Gastroesophageal sphincter (tissue), 3 donors: ENCODE data around the gene SND1.

ENCODE experiments used
- POLR2A ChIP-seq, 2 donors: fragments of 450-650 bp; IDR thresholded peaks; one replicate each; pipeline ENCODE4 v1.6.1; 2017; ENCODE audit warnings: antibody characterized with exemption in 2 of 2, mild to moderate bottlenecking in 2 of 2, moderate library complexity in 1 of 2
- POLR2AphosphoS5 ChIP-seq: sonication (generic); formaldehyde crosslinking; IDR thresholded peaks from one replicate; pipeline ENCODE4 v1.6.1; 2017; ENCODE audit warnings: antibody characterized with exemption
- TF ChIP-seq, protein P1 (sequence below), 4 experiments: fragments of 200-600 bp in 2 of 4; fragments of 450-650 bp in 2 of 4; sonication (generic) in 1 of 4; IDR thresholded peaks; one replicate each; pipeline ENCODE4 v1.5.1; 2017 to 2019; ENCODE audit warnings: antibody characterized with exemption in 4 of 4, mild to moderate bottlenecking in 2 of 4, moderate library complexity in 2 of 4

DNA sequence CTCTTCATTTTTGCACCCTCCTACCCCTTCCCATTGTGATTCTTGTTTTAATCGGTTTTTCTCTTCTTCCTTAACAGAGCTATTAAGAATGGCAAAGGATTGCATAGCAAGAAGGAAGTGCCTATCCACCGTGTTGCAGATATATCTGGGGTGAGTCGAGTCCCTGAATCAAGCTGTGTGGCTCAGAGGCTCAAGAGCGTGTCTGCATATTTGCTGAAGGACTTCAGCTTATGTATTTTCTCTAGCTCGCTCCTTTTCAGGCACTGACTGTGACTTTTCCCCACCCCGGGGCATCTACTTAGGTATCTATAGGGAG lies 252.6 kb downstream of the SND1 start:
- TF ChIP-seq, protein P1, sequence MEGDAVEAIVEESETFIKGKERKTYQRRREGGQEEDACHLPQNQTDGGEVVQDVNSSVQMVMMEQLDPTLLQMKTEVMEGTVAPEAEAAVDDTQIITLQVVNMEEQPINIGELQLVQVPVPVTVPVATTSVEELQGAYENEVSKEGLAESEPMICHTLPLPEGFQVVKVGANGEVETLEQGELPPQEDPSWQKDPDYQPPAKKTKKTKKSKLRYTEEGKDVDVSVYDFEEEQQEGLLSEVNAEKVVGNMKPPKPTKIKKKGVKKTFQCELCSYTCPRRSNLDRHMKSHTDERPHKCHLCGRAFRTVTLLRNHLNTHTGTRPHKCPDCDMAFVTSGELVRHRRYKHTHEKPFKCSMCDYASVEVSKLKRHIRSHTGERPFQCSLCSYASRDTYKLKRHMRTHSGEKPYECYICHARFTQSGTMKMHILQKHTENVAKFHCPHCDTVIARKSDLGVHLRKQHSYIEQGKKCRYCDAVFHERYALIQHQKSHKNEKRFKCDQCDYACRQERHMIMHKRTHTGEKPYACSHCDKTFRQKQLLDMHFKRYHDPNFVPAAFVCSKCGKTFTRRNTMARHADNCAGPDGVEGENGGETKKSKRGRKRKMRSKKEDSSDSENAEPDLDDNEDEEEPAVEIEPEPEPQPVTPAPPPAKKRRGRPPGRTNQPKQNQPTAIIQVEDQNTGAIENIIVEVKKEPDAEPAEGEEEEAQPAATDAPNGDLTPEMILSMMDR (IDR thresholded peaks at IDR 0.05) = no peak
- TF ChIP-seq POLR2AphosphoS5 (no peak), POLR2A (IDR thresholded peaks at IDR 0.05) (no peak)
